K562 (cell line): ENCODE results near the gene ELMO3. TPM values are rescaled to one million over a fixed set of nuclear protein-coding genes. Genes with fewer than 3 reads are reported as not detected.
A peak's percentile ranks its signal among the peaks of the same experiment; 100 is the strongest.

Experiments
- ATAC-seq: fragments of 200-7000 bp; cut with Tn5 transposase; 3 replicates; pipeline ENCODE4 v1.9.1; 2020; ENCODE audit warnings: moderate library complexity
- BruUV-seq: library from RNA; stranded (reverse); fragments of 400-500 nt; replicated peaks from 2 replicates; lab custom pipeline; 2021; lab: Mats Ljungman, UMichigan
- CTCF ChIA-PET: fragments of 300-600 bp; formaldehyde crosslinking; extraction: SDS; loops from one replicate; lab custom pipeline; 2021; ENCODE audit warnings: low intra/inter-chr PET ratio; lab: Yijun Ruan, JAX
- POLR2A ChIA-PET: fragments of 300-600, 350-650 bp; sonication (Branson Sonifier 250); formaldehyde crosslinking; extraction: SDS; loops from one replicate; lab custom pipeline; 2021; ENCODE audit warnings: antibody characterized with exemption, inconsistent platforms; lab: Yijun Ruan, JAX
- DNase-seq, 4 experiments: peaks; one replicate each; pipeline versions ENCODE4 v3.0.0 to v3.0.0-alpha.2; 2011 to 2018; ENCODE audit warnings: low spot score in 3 of 4, mixed read lengths in 3 of 4; ENCODE audit errors: extremely low read depth in 1 of 4
- FAIRE-seq: peaks from 2 replicates; lab custom pipeline; 2011; peaks lifted over from hg19 to GRCh38; lab: Jason Lieb, UNC
- H2AFZ ChIP-seq: 2 replicates; pipeline ENCODE4 v1.6.0; 2011; ENCODE audit warnings: low read depth, low read length, control low read depth, inconsistent platforms
- H3K27ac ChIP-seq: fragments of 200-600 bp; 3 replicates; pipeline ENCODE4 v1.8.0; 2011; ENCODE audit warnings: low read depth, mild to moderate bottlenecking, control low read depth, inconsistent platforms, low read length, moderate library complexity, mixed read lengths; ENCODE audit errors: extremely low read depth
- H3K27me3 ChIP-seq, 2 experiments: fragments of 300-600 bp in 1 of 2; 2 replicates in 1 of 2; 3 replicates in 1 of 2; pipeline versions ENCODE4 v1.6.0 to v1.8.0; 2011; ENCODE audit warnings: inconsistent platforms in 2 of 2, low read length in 2 of 2, mild to moderate bottlenecking in 1 of 2, mixed read lengths in 1 of 2, moderate library complexity in 1 of 2; ENCODE audit not compliant: control insufficient read depth in 2 of 2, insufficient read depth in 2 of 2
- H3K36me3 ChIP-seq: fragments of 300-600 bp; 3 replicates; pipeline ENCODE4 v1.8.0; 2011; ENCODE audit warnings: mild to moderate bottlenecking, low read length, inconsistent platforms; ENCODE audit not compliant: control insufficient read depth, insufficient read depth
- H3K4me1 ChIP-seq, 2 experiments: fragments of 200-600 bp in 1 of 2; replicated peaks in 1 of 2; 2 replicates in 1 of 2; 3 replicates in 1 of 2; pipeline versions ENCODE4 v1.5.1 to v1.8.0; 2011; ENCODE audit warnings: inconsistent platforms in 2 of 2, low read length in 2 of 2, mild to moderate bottlenecking in 1 of 2, mixed read lengths in 1 of 2, moderate library complexity in 1 of 2; ENCODE audit not compliant: control insufficient read depth in 2 of 2, insufficient read depth in 2 of 2
- H3K4me2 ChIP-seq: 2 replicates; pipeline ENCODE4 v1.6.1; 2011; ENCODE audit warnings: low read length, control low read depth, inconsistent platforms, mixed read lengths; ENCODE audit not compliant: insufficient read depth
- H3K4me3 ChIP-seq: fragments of 200-600 bp; sonication (generic), shearing (Covaris generic); 2 replicates; pipeline ENCODE4 v1.5.1; 2016; ENCODE audit warnings: control low read depth, inconsistent platforms
- H3K79me2 ChIP-seq: fragments of 200-600 bp; 3 replicates; pipeline ENCODE4 v1.8.0; 2011; ENCODE audit warnings: low read length, inconsistent platforms; ENCODE audit not compliant: control insufficient read depth, insufficient read depth
- H3K9ac ChIP-seq, 2 experiments: 2 replicates each; pipeline versions ENCODE4 v1.6.0 to v1.6.1; 2011; ENCODE audit warnings: low read depth in 2 of 2, low read length in 2 of 2, control low read depth in 1 of 2, inconsistent platforms in 1 of 2, mild to moderate bottlenecking in 1 of 2, mixed read lengths in 1 of 2; ENCODE audit not compliant: insufficient read depth in 1 of 2
- H3K9me1 ChIP-seq: one replicate; pipeline ENCODE4 v1.6.0; 2011; ENCODE audit warnings: inconsistent platforms, mild to moderate bottlenecking, low read length, moderate library complexity; ENCODE audit not compliant: control insufficient read depth, insufficient read depth
- H3K9me3 ChIP-seq: replicated peaks from 2 replicates; pipeline ENCODE4 v1.5.1; 2011; ENCODE audit warnings: low read depth, low read length, inconsistent platforms; ENCODE audit not compliant: control insufficient read depth, insufficient read depth
- H4K20me1 ChIP-seq: replicated peaks from 2 replicates; pipeline ENCODE4 v1.6.1; 2011; ENCODE audit warnings: low read length, inconsistent platforms, mixed read lengths; ENCODE audit not compliant: control insufficient read depth, insufficient read depth
- ELF1 ChIP-seq: fragments of 200-800 bp; sonication (Bioruptor generic); IDR thresholded peaks from 2 replicates; pipeline ENCODE4 v1.6.1; 2016; ENCODE audit warnings: missing genetic modification characterization, missing compliant biosample characterization
- HCFC1 ChIP-seq: IDR thresholded peaks from 2 replicates; pipeline ENCODE4 v1.6.1; 2012; ENCODE audit warnings: low read depth, low read length, improper control_type of control experiment
- POLR2A ChIP-seq: fragments of 450-650 bp; conservative IDR thresholded peaks from 2 replicates; pipeline ENCODE4 v1.6.1; 2016
- POLR2G ChIP-seq: fragments of 200-400 bp; formaldehyde crosslinking; IDR thresholded peaks from 2 replicates; pipeline ENCODE4 v1.6.1; 2017; ENCODE audit warnings: low read depth, mild to moderate bottlenecking, antibody characterized with exemption, low read length, moderate library complexity
- RCOR1 ChIP-seq, 2 experiments: IDR thresholded peaks; 2 replicates each; pipeline ENCODE4 v1.6.1; 2012; ENCODE audit warnings: low read depth in 2 of 2, low read length in 2 of 2, borderline replicate concordance in 1 of 2, improper control_type of control experiment in 1 of 2
- SNRNP70 ChIP-seq: fragments of 200-400 bp; formaldehyde crosslinking; optimal IDR thresholded peaks from 2 replicates; pipeline ENCODE3; 2017; ENCODE audit warnings: low read depth, low read length
- TARDBP ChIP-seq: fragments of 450-650 bp; IDR thresholded peaks from 2 replicates; pipeline ENCODE4 v1.6.1; 2016
- WGBS: fragments of 100-300 bp; shearing (Covaris generic); methylation state at CpG from one replicate; pipeline ENCODE4 v1.1.6; 2016; ENCODE audit warnings: low coverage, mixed read lengths; ENCODE audit not compliant: insufficient coverage; ENCODE audit errors: missing lambda C conversion rate; 5-methylcytosine and 5-hydroxymethylcytosine counted together
- in situ Hi-C: fragments of 300-500 bp; cut with MboI; formaldehyde crosslinking; loops from 4 replicates; pipeline ENCODE4 v1.15.0; 2018; ENCODE audit warnings: inconsistent platforms, mixed read lengths
- intact Hi-C: fragments of 100-400 bp; cut with micrococcal nuclease; formaldehyde crosslinking; loops from 2 replicates; pipeline ENCODE4 v1.14.2; 2022
- polyA plus RNA-seq, 8 experiments: library from polyadenylated mRNA; depleted of rRNA in 4 of 8; stranded (reverse) in 5 of 8; unstranded in 3 of 8; fragments of >200 nt; fragmentation: Nextera tagmentation in 2 of 8; fragmentation: Illumina TruSeq in 1 of 8; extraction: Ambion mirVana in 2 of 8; extraction: Trizol in 1 of 8; gene quantifications; 2 replicates each; pipeline versions ENCODE4 v1.2.1 to v1.2.3, GENCODE V29; 2011 to 2014; ENCODE audit warnings: inconsistent platforms in 1 of 8, missing spikeins in 1 of 8
- total RNA-seq, 7 experiments: library from RNA; depleted of rRNA in 6 of 7; stranded (reverse); fragments of >200 nt in 6 of 7; fragmentation: Illumina TruSeq in 2 of 7; extraction: Trizol in 2 of 7; gene quantifications; 2 replicates each; pipeline versions ENCODE4 v1.2.1 to v1.2.3, GENCODE V29; 2011 to 2021; ENCODE audit warnings: low replicate concordance in 1 of 7
- TF ChIP-seq, protein P1 (sequence below): fragments of 250-450 bp; sonication (Bioruptor Pico); IDR thresholded peaks from 2 replicates; pipeline ENCODE4 v1.8.0; 2022; ENCODE audit warnings: moderate library complexity, mild to moderate bottlenecking, inconsistent platforms
- TF ChIP-seq, protein P2 (sequence below): fragments of 450-650 bp; IDR thresholded peaks from 2 replicates; pipeline ENCODE4 v1.6.1; 2014; ENCODE audit warnings: low read depth, mild to moderate bottlenecking, moderate library complexity, borderline replicate concordance
- TF ChIP-seq, protein P3 (sequence below): fragments of 450-650 bp; formaldehyde crosslinking; IDR thresholded peaks from 2 replicates; pipeline ENCODE4 v1.4.0; 2022; ENCODE audit warnings: mild to moderate bottlenecking, moderate library complexity
- TF ChIP-seq, protein P4 (sequence below): IDR thresholded peaks from 2 replicates; pipeline ENCODE4 v1.6.1; 2011; ENCODE audit not compliant: insufficient read length; ENCODE audit errors: extremely low read depth

ELMO3 gene
- total and polyA plus RNA-seq, 9 of the 15 experiments (the other 6 are each of a cell fraction or from before 2014, with no cell fraction given) = 0.04 to 5.1 (median 1.5) TPM

DNA sequence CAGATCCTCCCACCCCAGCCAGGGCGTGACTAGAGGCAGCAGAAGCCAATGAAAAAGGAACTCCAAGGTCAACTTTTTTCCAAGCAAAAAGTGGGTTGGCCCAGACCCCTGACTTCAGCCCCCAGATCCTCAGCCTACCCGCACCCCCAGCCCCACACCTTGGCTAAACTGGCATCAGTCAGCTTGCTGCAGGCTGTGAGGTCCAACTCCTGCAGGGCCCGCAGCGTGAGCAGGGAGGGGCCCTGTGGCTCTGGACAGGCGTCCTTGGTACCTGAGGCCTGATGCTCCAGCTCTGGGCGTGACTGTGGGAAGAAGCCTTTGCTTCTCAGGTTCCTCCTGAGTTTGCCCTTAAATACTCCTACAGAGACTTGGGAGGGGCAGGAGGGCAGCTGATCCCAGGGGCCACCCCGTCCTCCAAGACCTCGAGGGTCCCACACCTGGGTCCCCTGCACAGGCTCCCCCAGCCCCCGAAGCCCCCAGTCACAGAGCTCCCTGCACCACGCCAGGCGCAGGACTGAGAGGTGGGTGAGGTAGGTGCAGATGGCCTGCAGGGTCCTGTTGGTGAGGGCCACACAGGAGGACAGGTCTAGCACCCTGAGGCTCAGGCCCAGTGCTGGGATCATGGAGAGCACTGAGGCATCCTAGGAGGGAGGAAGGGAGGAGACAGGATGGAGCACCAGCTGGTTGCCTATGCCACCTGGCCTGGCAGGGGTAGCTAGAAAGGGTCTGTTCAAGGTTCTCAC lies 9.4 kb downstream of the ELMO3 start:
- peaks cover 3% of the 10 kb centered on the region for H3K9me1 ChIP-seq
- H3K9ac ChIP-seq = peak overlapping the region in 1 of 2 experiments; percentile 80; a peak in 2 of 4 replicates
- no peak for FAIRE-seq
- TF ChIP-seq, protein P1, sequence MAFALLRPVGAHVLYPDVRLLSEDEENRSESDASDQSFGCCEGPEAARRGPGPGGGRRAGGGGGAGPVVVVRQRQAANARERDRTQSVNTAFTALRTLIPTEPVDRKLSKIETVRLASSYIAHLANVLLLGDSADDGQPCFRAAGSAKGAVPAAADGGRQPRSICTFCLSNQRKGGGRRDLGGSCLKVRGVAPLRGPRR (CRISPR knock-in tag) = no peak
- TF ChIP-seq SNRNP70 = no peak
- TF ChIP-seq, protein P2, sequence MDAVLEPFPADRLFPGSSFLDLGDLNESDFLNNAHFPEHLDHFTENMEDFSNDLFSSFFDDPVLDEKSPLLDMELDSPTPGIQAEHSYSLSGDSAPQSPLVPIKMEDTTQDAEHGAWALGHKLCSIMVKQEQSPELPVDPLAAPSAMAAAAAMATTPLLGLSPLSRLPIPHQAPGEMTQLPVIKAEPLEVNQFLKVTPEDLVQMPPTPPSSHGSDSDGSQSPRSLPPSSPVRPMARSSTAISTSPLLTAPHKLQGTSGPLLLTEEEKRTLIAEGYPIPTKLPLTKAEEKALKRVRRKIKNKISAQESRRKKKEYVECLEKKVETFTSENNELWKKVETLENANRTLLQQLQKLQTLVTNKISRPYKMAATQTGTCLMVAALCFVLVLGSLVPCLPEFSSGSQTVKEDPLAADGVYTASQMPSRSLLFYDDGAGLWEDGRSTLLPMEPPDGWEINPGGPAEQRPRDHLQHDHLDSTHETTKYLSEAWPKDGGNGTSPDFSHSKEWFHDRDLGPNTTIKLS = no peak
- no peak for TF ChIP-seq HCFC1
- no peak for TF ChIP-seq RCOR1 (IDR thresholded peaks at IDR 0.05; ENCODE audit: borderline replicate concordance in 1 of 2, low read depth in 2 of 2, low read length in 2 of 2)
- TF ChIP-seq TARDBP = no peak
- peak; percentile 32; the same call in 1 of the 2 replicates for TF ChIP-seq POLR2A
- TF ChIP-seq ELF1 = no peak
- TF ChIP-seq, protein P3, sequence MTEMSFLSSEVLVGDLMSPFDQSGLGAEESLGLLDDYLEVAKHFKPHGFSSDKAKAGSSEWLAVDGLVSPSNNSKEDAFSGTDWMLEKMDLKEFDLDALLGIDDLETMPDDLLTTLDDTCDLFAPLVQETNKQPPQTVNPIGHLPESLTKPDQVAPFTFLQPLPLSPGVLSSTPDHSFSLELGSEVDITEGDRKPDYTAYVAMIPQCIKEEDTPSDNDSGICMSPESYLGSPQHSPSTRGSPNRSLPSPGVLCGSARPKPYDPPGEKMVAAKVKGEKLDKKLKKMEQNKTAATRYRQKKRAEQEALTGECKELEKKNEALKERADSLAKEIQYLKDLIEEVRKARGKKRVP (CRISPR knock-in tag) = no peak
- peak; percentile 58 for TF ChIP-seq POLR2G
- TF ChIP-seq, protein P4, sequence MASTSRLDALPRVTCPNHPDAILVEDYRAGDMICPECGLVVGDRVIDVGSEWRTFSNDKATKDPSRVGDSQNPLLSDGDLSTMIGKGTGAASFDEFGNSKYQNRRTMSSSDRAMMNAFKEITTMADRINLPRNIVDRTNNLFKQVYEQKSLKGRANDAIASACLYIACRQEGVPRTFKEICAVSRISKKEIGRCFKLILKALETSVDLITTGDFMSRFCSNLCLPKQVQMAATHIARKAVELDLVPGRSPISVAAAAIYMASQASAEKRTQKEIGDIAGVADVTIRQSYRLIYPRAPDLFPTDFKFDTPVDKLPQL = no peak

More for the DNA sequence above, 9.4 kb downstream of the ELMO3 start:
- WGBS = 73% methylated on average over 9 of the region's 11 CpGs
- Histone ChIP-seq H3K27me3 (no peaks in the 10 kb centered on the region), H3K27ac (no peak overlapping the region), H3K79me2 (no peaks in the 10 kb centered on the region), H3K4me2 (no peak overlapping the region), H4K20me1 (no peaks in the 10 kb centered on the region; the same call in 1 of the 2 replicates), H3K4me3 (no peak overlapping the region), H3K9me3 (no peaks in the 10 kb centered on the region), H2AFZ (no peak overlapping the region), H3K4me1 (peaks cover 10 to 44% of the 10 kb centered on the region in 2 experiments; a peak in 4 of 5 replicates), H3K36me3 (peaks cover 16% of the 10 kb centered on the region; the same call in 2 of the 3 replicates)
- ATAC-seq = no peak
- in situ Hi-C loops = no loop called here
- CTCF ChIA-PET = no interaction called here
- intact Hi-C loops = no loop called here
- POLR2A ChIA-PET = interaction anchor here (0.6 to 3.8 kb wide), 10 partner anchors 9 to 67 kb away, joined by 3 to 21 read pairs (median 6); partner anchors contain the start of gene TMEM208
- no TSS peak for BruUV-seq
- no peak for DNase-seq
